Breast epithelium (tissue), 4 donors: ENCODE measurements around the gene EIF3J. TPM values are rescaled to one million over a fixed set of nuclear protein-coding genes. Genes with fewer than 3 reads are reported as not detected.
A peak's percentile ranks its signal among the peaks of the same experiment; 100 is the strongest.

Experiments used
- DNase-seq, 2 donors: peaks; one replicate each; pipeline ENCODE4 v3.0.0-alpha.2; 2019; ENCODE audit warnings: low spot score in 2 of 2
- H3K27ac ChIP-seq, 2 donors: fragments of 200-600 bp; sonication (generic) in 1 of 2; one replicate each; pipeline ENCODE4 v1.5.1; 2016 to 2019; ENCODE audit warnings: mild to moderate bottlenecking in 1 of 2
- H3K27me3 ChIP-seq, 2 donors: fragments of 200-600 bp; sonication (generic) in 1 of 2; one replicate each; pipeline versions ENCODE4 v1.5.1 to v1.6.0; 2017 to 2019; ENCODE audit warnings: control low read depth in 1 of 2, mild to moderate bottlenecking in 1 of 2
- H3K36me3 ChIP-seq: fragments of 200-600 bp; one replicate; pipeline ENCODE4 v1.5.1; 2019
- H3K4me1 ChIP-seq, 2 donors: fragments of 200-600 bp; sonication (generic); one replicate each; pipeline ENCODE4 v1.5.1; 2016 to 2019; ENCODE audit warnings: control low read depth in 1 of 2
- H3K4me3 ChIP-seq, 3 donors: fragments of 200-600 bp; sonication (generic); 1 replicate in 2 of 3; 2 replicates in 1 of 3; pipeline ENCODE4 v1.5.1; 2016 to 2019; ENCODE audit warnings: mild to moderate bottlenecking in 3 of 3, moderate library complexity in 2 of 3
- H3K9me3 ChIP-seq, 2 donors: fragments of 200-600 bp; sonication (generic) in 1 of 2; one replicate each; pipeline ENCODE4 v1.5.1; 2016 to 2019; ENCODE audit warnings: control low read depth in 1 of 2
- POLR2A ChIP-seq: fragments of 450-650 bp; IDR thresholded peaks from one replicate; pipeline ENCODE4 v1.6.1; 2016; ENCODE audit warnings: antibody characterized with exemption, mild to moderate bottlenecking, moderate library complexity
- POLR2AphosphoS5 ChIP-seq, 3 donors: sonication (generic); formaldehyde crosslinking; IDR thresholded peaks; one replicate each; pipeline ENCODE4 v1.6.1; 2017; ENCODE audit warnings: antibody characterized with exemption in 3 of 3
- intact Hi-C: fragments of 100-400 bp; cut with DNase I; formaldehyde crosslinking; loops from one replicate; pipeline ENCODE4 v1.15.1; 2023; ENCODE audit warnings: low total_unique reads
- total RNA-seq, 3 donors: library from RNA; depleted of rRNA; stranded (reverse); fragments of >200 nt; gene quantifications; one replicate each; pipeline ENCODE4 v1.1.0, GENCODE V29; 2016
- TF ChIP-seq, protein P1 (sequence below), 3 donors: fragments of 450-650 bp; IDR thresholded peaks; one replicate each; pipeline ENCODE4 v1.5.1; 2016 to 2017; ENCODE audit warnings: antibody characterized with exemption in 3 of 3, mild to moderate bottlenecking in 3 of 3, moderate library complexity in 3 of 3

EIF3J gene
- total RNA-seq, 3 donors from 2014 or later = 46.6 to 82.0 (median 68.2) TPM

DNA sequence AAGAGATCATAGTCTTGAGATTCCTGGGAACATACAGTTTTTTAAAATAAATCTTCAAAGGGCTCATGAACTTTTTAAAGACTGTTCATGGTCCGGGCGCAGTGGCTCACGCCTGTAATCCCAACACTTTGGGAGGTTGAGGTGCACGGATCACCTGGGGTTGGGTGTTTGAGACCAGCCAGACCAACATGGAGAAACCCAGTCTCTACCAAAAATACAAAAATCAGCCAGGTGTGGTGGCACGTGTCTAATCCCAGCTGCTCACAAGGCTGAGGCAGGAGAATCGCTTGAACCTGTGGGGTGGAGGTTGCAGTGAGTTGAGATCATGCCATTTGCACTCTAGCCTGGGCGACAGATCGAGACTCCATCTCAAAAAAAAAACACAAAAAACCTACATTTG lies 41.4 kb upstream of the EIF3J start:
- H3K4me3 ChIP-seq = no peak overlapping the region
- no peaks in the 10 kb centered on the region for H3K27me3 ChIP-seq
- no peak overlapping the region for H3K27ac ChIP-seq
- H3K4me1 ChIP-seq = no peaks in the 10 kb centered on the region
- H3K9me3 ChIP-seq = no peaks in the 10 kb centered on the region
- DNase-seq = no peak
- H3K36me3 ChIP-seq = no peaks in the 10 kb centered on the region
- intact Hi-C loops = no loop called here
- TF ChIP-seq POLR2AphosphoS5 (IDR thresholded peaks at IDR 0.05) (no peak), POLR2A (no peak)
- TF ChIP-seq, protein P1, sequence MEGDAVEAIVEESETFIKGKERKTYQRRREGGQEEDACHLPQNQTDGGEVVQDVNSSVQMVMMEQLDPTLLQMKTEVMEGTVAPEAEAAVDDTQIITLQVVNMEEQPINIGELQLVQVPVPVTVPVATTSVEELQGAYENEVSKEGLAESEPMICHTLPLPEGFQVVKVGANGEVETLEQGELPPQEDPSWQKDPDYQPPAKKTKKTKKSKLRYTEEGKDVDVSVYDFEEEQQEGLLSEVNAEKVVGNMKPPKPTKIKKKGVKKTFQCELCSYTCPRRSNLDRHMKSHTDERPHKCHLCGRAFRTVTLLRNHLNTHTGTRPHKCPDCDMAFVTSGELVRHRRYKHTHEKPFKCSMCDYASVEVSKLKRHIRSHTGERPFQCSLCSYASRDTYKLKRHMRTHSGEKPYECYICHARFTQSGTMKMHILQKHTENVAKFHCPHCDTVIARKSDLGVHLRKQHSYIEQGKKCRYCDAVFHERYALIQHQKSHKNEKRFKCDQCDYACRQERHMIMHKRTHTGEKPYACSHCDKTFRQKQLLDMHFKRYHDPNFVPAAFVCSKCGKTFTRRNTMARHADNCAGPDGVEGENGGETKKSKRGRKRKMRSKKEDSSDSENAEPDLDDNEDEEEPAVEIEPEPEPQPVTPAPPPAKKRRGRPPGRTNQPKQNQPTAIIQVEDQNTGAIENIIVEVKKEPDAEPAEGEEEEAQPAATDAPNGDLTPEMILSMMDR (IDR thresholded peaks at IDR 0.05) = no peak

DNA sequence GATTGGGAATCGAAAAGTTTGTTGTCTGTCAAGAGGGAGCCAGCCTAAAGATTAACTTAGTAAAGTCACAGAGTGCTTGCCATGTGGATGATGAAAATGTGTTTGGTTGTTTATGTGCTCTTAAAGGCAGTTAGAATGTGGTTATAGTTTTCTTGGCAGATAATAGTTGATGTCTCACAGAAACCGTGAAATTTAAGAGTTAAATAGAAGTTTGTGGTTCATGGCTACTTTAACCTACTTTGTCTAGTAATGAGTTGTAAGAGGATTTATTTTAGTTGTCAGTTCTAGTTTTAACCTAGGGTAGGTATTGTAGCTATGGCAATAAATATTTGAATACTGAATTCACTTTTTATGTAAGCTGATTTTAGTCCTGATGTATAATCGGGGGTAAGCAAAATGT lies 36.4 kb upstream of the EIF3J start:
- TF ChIP-seq, protein P1 (IDR thresholded peaks at IDR 0.05) = no peak
- no peak for TF ChIP-seq POLR2AphosphoS5 (IDR thresholded peaks at IDR 0.05)
- no peak for TF ChIP-seq POLR2A
- Histone ChIP-seq H3K4me3 (no peak overlapping the region), H3K9me3 (no peaks in the 10 kb centered on the region), H3K4me1 (no peaks in the 10 kb centered on the region), H3K27ac (no peak overlapping the region), H3K27me3 (no peaks in the 10 kb centered on the region), H3K36me3 (no peaks in the 10 kb centered on the region)
- intact Hi-C loops = no loop called here
- DNase-seq = no peak

DNA sequence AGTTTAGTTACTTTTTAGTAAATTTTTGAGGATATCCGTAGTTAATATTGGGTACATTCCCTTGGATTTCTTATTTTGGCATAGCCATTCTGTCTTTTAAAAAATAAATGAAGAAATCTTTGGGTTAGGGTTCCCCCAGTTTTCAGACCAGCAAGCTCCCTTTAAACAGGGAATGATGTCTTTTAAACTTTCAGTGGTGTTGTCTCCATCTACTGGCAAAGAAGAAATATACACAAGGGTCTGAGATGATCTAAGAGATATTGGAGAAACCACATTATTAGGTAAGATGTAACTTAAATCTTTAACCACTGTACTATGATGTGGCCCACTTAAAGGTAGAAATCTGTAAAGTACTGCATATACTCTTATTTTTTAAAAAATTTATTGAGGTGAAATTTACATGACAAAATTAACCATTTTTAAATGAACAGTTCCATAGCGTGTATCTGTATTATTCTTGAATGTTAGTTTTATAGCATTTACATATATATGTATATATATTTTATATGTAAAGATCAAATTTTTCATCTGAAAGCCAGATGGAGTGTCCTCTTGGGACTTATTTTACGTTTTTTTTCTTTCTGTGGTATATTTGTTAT lies 35.1 kb upstream of the EIF3J start:
- Histone ChIP-seq H3K4me3 (no peak overlapping the region), H3K27ac (no peak overlapping the region), H3K36me3 (no peaks in the 10 kb centered on the region), H3K4me1 (no peaks in the 10 kb centered on the region), H3K9me3 (no peaks in the 10 kb centered on the region), H3K27me3 (no peaks in the 10 kb centered on the region)
- intact Hi-C loops = no loop called here
- no peak for TF ChIP-seq POLR2A
- no peak for TF ChIP-seq POLR2AphosphoS5 (IDR thresholded peaks at IDR 0.05)
- TF ChIP-seq, protein P1 (IDR thresholded peaks at IDR 0.05) = peak in 2 of 3 donors; percentile 37 to 43
- DNase-seq = no peak

DNA sequence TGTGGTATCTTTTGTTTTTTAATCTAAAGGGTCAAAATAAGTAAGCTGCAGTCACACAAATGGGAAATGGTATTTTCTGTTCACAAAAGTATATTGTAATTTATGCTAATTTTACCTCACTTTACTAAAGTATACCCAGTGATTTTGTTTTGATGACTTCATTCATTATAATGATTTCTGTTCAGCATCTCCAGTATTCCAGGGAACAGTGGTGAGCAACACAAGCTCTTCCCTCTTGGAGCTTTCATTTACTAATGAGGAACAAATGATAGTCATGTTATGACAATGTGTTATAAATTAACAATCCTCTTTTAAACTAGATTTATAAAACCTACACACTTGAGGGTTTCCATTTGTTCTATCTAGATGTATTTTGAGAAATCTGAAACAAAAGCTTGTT lies 20.5 kb upstream of the EIF3J start:
- H3K4me3 ChIP-seq = no peak overlapping the region
- H3K4me1 ChIP-seq = no peaks in the 10 kb centered on the region
- no peaks in the 10 kb centered on the region for H3K36me3 ChIP-seq
- H3K27ac ChIP-seq = no peak overlapping the region
- H3K9me3 ChIP-seq = no peaks in the 10 kb centered on the region
- DNase-seq = no peak
- TF ChIP-seq POLR2AphosphoS5 (IDR thresholded peaks at IDR 0.05) = no peak
- TF ChIP-seq, protein P1 (IDR thresholded peaks at IDR 0.05) = no peak
- no peak for TF ChIP-seq POLR2A
- H3K27me3 ChIP-seq = no peaks in the 10 kb centered on the region
- intact Hi-C loops = no loop called here

DNA sequence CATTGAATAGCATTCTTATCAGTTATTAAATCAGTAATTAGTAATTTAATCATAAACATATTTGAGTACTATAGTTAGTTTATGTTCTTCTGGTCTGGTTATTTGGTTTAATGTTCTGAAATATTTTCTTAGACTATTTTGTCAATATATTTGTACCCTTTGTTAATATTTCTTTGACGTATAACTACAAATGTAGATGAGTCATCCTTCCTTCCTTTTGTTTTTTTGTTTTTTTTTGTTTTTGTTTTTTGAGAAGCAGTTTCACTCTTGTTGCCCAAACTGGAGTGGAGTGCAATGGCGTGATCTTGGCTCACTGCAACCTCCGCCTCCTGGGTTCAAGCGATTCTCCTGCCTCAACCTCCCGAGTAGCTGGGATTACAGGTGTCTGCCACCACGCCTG lies 17.4 kb upstream of the EIF3J start:
- no peaks in the 10 kb centered on the region for H3K4me1 ChIP-seq
- TF ChIP-seq POLR2AphosphoS5 (IDR thresholded peaks at IDR 0.05) (no peak), POLR2A (no peak)
- TF ChIP-seq, protein P1 (IDR thresholded peaks at IDR 0.05) = no peak
- no peak overlapping the region for H3K4me3 ChIP-seq
- intact Hi-C loops = no loop called here
- H3K9me3 ChIP-seq = no peaks in the 10 kb centered on the region
- DNase-seq = no peak
- H3K27ac ChIP-seq = no peak overlapping the region
- H3K36me3 ChIP-seq = no peaks in the 10 kb centered on the region
- H3K27me3 ChIP-seq = no peaks in the 10 kb centered on the region
